Activated T-helper 1 cell treated with Interleukin-2 at 50 U/mL for 16 hours (primary cell): ENCODE data around the gene ZBTB9.
"Not testable (repeated sequence)": the region's sequence is repeated elsewhere in the genome, so short reads cannot be mapped to it uniquely, and the experiment has no call there.

Source experiments
- DNase-seq: peaks from one replicate; pipeline ENCODE4 v3.0.0-alpha.2; 2020; ENCODE audit warnings: low read depth

Gene ZBTB9

GRCh38 chr6:33466075-33466735, 11.8 kb downstream of the ZBTB9 start:
- DNase-seq, result no peak

- DNase-seq, result no peak
Observed at GRCh38 chr6:33467091-33467490, 12.7 kb downstream of the ZBTB9 start.

DNA sequence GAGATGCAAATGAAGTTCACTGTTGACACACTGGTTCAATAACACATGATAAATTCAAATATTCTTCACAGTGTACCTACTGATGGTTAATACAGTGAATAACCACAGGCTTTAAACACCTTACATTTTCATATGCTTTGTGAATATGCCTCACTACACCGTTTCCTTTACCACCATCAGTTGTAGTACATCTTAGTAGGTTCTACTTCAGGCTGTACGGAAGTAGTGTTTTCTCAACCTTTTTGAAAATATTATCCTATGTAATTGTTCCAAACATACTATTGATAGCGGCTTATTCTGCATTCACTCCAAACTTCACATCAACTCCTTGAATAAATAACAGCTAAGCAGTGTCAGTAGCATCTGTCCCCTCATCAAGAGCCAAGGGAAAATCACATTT, 15.3 kb downstream of the ZBTB9 start:
- DNase-seq, result no peak

GRCh38 chr6:33477864-33478263, 23.5 kb downstream of the ZBTB9 start:
- DNase-seq, result no peak

GRCh38 chr6:33481192-33481591, 26.8 kb downstream of the ZBTB9 start:
- DNase-seq, result no peak

DNA sequence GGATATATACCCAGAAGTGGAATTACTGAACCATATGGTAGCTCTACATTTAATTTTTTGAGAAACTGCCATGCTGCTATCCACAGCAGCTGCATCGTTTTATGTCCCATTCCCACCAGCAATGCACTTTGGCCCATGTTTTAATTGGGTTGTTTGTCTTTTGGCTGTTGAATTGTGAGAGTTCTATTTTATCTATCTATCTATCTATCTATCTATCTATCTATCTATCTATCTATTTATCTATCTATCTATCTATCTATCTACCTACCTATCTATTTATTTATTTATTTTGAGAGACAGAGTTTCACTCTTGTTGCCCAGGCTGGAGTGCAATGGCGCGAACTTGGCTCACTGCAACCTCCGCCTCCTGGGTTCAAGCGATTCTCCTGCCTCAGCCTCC, 28.2 kb downstream of the ZBTB9 start:
- not testable (repeated sequence) for DNase-seq

- no peak for DNase-seq
Observed at GRCh38 chr6:33483678-33484077, 29.3 kb downstream of the ZBTB9 start.

- DNase-seq, result not testable (repeated sequence)
Observed at GRCh38 chr6:33484673-33485262, 30.4 kb downstream of the ZBTB9 start.

GRCh38 chr6:33485680-33486079, 31.3 kb downstream of the ZBTB9 start:
- not testable (repeated sequence) for DNase-seq

- no peak for DNase-seq
Observed at GRCh38 chr6:33488339-33488738, 34.0 kb downstream of the ZBTB9 start.

GRCh38 chr6:33490198-33490597, 35.8 kb downstream of the ZBTB9 start:
- DNase-seq, result no peak

GRCh38 chr6:33490621-33491020, 36.2 kb downstream of the ZBTB9 start:
- no peak for DNase-seq

DNA sequence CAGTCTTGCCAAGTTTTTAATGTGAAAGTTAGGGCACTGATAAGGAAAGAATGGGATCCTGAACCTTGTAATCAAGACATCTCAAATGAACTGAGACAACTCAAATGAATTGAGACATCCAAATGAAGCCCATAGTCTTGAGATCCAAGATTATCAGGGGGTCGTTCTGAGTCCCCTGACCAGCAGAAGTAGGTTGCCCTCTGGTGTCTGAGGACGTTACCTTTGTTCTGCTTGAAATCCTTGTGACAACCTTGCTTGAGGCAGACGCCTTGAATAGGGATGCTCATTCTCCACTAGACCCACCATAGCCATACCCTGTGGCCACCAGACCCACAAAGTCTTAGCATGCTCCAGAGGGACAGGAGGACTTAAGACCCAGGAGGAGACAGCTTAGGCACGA, 37.7 kb downstream of the ZBTB9 start:
- no peak for DNase-seq

DNA sequence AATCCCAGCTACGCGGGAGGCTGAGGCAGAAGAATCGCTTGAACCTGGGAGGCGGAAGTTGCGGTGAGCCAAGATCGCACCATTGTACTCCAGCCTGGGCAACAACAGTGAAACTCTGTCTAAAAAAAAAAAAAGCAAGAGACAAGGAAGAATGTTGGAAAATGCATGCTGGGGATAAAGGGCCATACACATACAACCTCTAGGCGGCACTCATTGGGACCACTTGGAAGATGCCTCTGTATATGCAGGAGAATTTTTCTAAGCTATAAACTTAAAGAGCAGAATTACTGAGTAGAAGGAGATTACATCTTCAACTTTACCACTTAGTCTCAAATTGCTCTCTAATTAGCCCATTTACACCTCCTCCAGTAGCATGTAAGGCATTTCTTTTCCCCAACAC, 42.8 kb downstream of the ZBTB9 start:
- no peak for DNase-seq

GRCh38 chr6:33502486-33502885, 48.1 kb downstream of the ZBTB9 start:
- DNase-seq, result no peak

- no peak for DNase-seq
Observed at GRCh38 chr6:33504486-33504885, 50.1 kb downstream of the ZBTB9 start.

- DNase-seq, result no peak
Observed at GRCh38 chr6:33505548-33506370, 51.4 kb downstream of the ZBTB9 start.
